Measurements from ENCODE around the gene SHANK1. TPM values are rescaled to one million over a fixed set of nuclear protein-coding genes. Genes with fewer than 3 reads are reported as not detected.
"Not testable (repeated sequence)": the region's sequence is repeated elsewhere in the genome, so short reads cannot be mapped to it uniquely, and the experiment has no call there.

SHANK1 gene
- 1 to 10 TPM; 4.3 to 9.9 (median 6.9) TPM for polyA plus RNA-seq (ENCODE audit: insufficient read length in 4 of 4)

DNA sequence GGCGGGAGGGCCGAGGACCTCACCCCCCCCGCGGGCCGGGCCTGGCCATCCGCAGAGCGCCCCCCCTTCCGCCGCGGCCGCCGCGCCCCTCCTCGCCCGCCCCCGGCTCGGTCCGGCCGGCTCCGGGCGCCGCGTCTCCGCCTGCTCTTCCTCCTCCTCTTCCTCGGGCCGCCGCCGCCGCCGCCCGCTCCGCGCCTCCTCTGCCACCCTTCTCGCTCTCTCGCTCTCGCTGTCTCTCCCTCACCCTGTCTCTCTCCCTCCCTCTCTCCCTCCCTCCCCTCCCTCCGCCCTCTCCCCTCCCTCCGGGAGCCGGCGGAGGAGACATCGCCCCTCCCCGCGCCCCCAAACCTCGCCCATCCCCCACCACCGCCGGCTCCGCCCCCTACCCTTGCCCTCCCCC, at the start of gene SHANK1:
Gene SHANK1, minus strand, starts transcription at position 237 of the 400 bp plus-strand sequence. CDS start 2,883 bp downstream, outside the sequence.
- DNase-seq (ENCODE audit: low read depth in 4 of 4, low spot score in 2 of 4): no peak

DNA sequence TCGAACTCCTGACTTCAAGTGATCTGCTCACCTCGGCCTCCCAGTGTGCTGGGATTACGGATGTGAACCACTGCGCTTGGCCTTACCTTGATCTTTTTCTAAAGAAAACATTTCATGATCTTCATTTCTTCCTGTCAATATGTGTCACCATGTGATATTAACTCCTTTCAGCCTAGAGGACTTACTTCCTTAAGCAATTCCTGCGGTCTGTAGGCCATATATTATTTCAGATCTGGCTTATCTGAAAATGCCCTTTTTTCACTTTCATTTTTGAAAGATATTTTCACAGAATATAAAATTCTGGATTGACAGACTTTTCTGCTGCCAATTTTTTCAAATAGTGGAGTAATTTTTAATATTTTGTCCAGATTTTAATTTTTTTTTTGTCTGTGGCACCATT, 48.7 kb upstream of the SHANK1 start:
- no peak for DNase-seq (ENCODE audit: low read depth in 4 of 4, low spot score in 2 of 4)

DNA sequence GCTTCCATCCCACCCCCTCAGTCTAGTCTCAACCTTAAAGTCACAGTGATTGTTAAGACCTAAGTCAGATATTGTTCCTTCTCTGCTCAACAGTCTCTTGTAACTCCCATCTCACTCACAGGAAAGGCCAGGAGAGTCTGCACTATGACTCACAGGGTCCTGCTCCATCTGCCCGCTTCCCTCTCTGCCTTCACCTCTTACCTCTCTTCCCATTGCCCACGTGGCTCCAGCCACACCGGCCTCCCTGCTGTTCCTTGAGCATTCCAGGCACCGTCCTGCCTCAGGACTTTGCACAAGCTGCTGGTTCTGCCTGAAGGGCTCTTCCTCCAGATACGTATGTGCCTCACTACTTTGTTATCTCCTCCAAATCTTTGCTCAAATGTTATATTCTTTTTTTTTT, 47.7 kb upstream of the SHANK1 start:
- not testable (repeated sequence) for DNase-seq (ENCODE audit: low read depth in 4 of 4, low spot score in 2 of 4)

DNA sequence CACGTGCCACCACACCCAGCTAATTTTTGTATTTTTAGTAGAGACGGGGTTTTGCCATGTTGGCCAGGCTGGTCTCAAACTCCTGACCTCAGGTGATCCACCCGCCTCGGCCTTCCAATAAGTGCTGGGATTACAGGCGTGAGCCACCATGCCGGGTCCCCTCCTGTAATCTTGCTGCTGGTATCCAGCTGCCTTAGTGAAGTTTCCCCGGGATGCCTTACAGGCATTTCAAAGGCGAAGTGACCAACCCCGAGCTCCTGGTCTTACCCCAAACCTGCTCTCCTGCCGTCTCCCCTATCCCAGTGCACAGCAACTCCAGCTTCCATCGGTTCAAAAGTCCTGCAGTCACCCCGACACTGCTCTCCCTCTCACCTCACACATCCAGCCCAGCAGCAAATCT, 47.1 kb upstream of the SHANK1 start:
- DNase-seq (ENCODE audit: low read depth in 4 of 4, low spot score in 2 of 4): not testable (repeated sequence)

DNA sequence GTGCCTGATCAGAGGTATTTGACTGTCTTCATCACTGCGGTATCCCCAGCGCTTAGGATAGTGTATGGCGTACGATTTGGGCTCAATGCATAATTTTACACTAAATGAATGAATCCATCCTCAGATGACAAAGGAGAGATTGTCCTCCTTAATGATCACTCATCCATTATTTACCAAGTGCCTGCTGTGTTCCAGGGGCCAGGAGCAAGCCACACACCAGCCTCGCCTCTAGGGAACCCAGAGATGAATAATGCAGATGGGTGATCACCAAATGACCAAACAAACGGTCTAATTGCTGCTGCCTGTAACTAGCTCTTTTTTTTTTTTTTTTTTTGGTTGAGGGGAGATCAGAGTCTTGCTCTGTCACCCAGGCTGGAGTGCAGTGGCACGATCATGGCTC, 44.8 kb upstream of the SHANK1 start:
- no peak for DNase-seq (ENCODE audit: low read depth in 4 of 4, low spot score in 2 of 4)

DNA sequence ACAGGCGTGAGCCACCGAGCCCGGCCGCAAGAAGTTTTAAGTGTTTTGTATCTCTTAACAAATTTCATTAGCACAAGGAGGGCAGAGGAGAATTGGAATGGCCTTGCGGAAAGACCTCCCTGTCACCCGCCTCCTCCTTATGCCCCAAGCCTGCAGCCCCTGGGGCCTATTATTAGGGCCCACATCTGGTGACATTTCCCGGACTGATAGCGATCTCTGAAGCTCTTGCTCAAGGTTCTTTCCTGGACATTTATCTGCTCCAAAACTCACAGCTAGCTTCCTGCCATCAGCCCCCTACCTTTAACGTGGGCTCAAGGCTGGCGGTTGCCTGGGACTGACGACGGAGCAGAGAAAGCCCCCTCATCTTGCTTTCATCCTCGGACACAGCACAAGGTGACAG, 43.9 kb upstream of the SHANK1 start:
- not testable (repeated sequence) for DNase-seq (ENCODE audit: low read depth in 4 of 4, low spot score in 2 of 4)

DNA sequence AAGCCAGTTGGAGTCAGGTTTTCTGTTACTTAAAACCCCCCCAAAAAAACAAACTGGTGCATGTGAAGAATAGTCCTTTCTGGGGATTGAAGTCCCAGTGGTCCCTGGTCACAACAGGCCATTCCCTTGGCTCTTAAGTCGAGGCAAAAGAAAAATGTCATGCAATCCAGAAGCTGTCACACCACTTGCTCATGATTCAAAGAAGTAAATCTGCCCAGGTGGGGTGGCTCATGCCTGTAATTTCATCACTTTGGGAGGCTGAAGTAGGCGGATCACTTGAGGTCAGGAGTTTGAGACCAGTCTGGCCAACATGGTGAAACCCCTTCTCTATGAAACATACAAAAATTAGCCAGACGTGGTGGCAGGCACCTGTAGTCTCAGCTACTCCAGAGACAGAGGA, 41.9 kb upstream of the SHANK1 start:
- DNase-seq (ENCODE audit: low read depth in 4 of 4, low spot score in 2 of 4): not testable (repeated sequence)

DNA sequence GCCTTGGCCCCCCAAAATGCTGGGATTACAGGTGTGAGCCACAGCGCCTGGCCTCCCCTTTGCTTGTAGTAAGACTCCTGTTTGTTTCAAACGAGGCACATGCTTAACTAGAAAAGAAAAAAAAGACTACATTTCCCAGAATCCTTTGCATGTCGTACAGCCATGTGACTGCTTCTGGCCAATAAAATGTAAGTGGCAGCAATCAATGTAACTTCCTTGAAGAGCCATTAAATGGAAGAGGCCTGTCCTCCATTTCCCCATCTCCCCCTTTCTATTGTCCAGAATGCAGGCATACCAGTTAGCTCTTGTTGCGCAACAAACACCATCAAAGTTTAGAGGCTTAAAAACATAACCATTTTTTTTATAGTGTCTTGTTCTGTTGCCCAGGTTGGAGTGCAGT, 40.3 kb upstream of the SHANK1 start:
- no peak for DNase-seq (ENCODE audit: low read depth in 4 of 4, low spot score in 2 of 4)

DNA sequence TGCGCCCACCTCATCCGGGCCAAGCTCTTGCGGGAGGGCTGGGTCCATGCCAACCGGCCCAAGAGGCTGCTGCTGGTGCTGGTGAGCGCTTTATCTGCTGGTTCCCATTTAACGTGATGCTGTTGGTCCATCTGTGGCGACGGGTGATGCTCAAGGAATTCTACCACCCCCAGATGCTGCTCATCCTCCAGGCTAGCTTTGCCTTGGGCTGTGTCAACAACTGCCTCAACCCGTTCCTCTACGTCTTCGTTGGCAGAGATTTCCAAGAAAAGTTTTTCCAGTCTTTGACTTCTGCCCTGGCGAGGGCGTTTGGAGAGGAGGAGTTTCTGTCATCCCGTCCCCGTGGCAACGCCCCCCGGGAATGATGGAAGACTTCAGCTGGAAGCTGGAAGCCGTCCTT, 39.5 kb upstream of the SHANK1 start:
- DNase-seq (ENCODE audit: low read depth in 4 of 4, low spot score in 2 of 4): not testable (repeated sequence)

DNA sequence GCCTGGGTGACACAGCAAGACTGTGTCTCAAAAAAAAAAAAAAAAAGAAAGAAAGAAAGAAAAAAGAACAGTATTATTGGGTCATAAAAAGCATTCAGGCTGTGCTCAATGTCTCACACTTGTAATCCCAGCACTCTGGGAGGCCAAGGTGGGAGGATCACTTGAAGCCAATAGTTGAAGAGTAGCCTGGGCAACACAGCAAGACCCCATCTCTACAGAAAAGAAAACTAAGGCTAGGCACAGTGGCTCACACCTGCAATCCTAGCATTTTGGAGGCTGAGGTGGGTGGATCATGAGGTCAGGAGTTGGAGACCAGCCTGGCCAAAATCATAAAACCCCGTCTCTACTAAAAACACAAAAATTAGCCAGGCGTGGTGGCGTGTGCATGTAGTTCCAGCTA, 38.0 kb upstream of the SHANK1 start:
- not testable (repeated sequence) for DNase-seq (ENCODE audit: low read depth in 4 of 4, low spot score in 2 of 4)

DNA sequence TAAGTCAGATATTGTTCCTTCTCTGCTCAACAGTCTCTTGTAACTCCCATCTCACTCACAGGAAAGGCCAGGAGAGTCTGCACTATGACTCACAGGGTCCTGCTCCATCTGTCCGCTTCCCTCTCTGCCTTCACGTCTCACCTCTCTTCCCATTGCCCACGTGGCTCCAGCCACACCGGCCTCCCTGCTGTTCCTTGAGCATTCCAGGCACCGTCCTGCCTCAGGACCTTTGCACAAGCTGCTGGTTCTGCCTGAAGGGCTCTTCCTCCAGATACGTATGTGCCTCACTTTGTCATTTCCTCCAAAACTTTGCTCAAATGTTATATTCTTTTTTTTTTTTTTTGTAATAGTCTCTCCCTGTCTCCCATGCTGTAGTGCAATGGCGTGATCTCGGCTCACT, 36.6 kb upstream of the SHANK1 start:
- not testable (repeated sequence) for DNase-seq (ENCODE audit: low read depth in 4 of 4, low spot score in 2 of 4)

DNA sequence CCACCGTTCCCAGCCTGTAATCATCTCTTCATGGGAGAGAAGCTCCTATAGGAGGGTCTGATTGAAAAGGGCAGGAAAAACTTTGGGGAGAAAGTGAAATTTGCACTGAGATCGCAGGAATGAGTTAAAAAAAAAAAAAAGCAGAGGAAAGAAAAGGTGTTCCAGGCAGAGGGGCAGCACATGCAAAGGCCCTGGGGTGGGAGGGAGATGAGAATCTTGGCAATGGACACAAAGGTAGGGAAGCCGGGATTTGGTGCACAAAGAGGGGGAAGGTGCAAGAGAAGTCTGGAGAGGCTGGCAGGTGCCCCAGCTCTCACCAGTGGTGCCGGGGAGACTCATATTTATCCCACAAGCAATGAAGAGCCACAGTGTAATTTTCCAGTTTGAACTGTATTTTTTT, 34.3 kb upstream of the SHANK1 start:
- no peak for DNase-seq (ENCODE audit: low read depth in 4 of 4, low spot score in 2 of 4)

DNA sequence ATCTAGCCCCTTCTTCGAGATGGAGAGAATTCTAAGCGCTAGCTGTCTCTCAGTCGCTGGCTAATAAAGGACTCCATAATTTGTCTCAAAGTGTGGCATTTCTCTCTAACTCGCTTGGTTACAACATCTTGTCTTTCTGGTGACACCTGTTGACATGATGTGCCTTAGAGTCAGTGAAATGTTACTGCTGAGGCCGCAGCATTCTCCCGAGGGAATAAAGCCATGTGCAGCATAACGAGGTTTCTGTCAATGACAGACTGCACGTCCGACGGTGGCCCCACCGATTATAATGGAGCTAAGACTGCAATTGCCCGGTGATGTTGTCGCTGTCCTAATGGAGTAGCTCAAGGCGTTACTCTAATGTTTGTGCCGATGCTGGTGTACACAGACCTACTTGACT, 30.4 kb upstream of the SHANK1 start:
- no peak for DNase-seq (ENCODE audit: low read depth in 4 of 4, low spot score in 2 of 4)

DNA sequence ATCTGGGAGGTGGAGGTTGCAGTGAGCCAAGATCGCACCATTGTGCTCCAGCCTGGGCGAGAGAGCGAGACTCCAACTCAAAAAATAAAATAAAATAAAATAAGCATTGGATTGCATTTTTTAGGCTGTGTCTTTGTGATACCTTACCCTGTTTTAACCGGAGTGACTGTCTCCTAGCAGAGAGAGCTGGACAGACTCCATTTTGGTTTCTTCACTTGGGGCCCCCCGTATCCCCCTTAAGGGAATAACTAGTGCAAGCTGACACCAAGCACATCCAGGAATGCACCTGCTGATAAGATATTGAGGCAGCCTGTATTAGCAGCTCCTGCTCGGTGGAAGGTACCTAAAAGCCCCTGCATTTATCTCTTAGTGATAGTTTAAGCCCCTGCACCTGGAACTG, 29.9 kb upstream of the SHANK1 start:
- DNase-seq (ENCODE audit: low read depth in 4 of 4, low spot score in 2 of 4): no peak

DNA sequence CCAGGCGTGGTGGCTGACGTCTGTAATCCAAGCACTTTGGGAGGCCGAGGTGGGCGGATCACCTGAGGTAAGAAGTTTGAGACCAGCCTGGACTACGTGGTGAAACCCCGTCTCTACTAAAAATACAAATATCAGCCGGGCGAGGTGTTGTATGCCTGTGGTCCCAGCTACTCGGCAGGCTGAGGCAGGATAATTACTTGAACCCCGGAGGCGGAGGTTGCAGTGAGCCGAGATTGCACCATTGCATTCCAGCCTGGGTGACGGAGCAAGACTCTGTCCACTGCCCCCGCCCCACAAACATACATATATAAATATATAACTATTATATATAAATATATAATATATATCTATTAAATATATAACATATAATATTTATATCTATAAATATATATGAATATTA, 27.5 kb upstream of the SHANK1 start:
- not testable (repeated sequence) for DNase-seq (ENCODE audit: low read depth in 4 of 4, low spot score in 2 of 4)

DNA sequence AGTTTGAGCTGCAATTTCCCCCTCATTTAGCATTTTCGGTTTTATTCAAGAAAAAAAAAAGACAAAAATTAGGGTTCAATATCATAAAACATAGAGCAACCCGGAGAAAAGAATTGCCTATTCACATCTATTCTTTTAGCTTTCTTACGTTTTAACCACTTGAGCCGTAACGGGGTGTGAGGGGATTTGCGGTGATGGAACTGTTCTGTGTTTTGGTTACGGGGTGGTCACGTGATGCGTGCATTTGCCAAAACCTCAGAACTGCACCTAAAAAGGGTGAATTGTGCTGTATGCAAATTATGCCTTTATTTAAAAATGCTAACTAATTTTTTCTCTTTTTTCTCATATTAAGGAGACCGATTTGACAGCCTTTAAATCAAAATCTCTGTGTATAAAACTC, 25.6 kb upstream of the SHANK1 start:
- no peak for DNase-seq (ENCODE audit: low read depth in 4 of 4, low spot score in 2 of 4)

DNA sequence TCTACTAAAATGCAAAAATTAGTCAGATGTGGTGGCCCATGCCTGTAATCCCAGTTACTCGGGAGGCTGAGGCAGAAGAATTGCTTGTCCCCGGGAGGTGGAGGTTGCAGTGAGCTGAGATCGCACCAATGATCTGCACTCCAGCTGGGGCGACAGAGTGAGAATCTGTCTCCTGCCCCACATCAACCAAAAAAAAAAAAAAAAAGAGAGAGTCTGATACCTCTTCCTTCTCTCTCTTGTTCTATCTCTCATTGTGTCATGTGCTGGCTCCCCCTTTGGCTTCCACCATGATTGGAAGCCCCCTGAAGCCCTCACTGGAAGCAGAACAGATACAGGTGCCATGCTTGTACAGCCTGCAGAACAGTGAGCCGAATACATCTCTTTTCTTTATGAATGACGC, 23.9 kb upstream of the SHANK1 start:
- no peak for DNase-seq (ENCODE audit: low read depth in 4 of 4, low spot score in 2 of 4)

DNA sequence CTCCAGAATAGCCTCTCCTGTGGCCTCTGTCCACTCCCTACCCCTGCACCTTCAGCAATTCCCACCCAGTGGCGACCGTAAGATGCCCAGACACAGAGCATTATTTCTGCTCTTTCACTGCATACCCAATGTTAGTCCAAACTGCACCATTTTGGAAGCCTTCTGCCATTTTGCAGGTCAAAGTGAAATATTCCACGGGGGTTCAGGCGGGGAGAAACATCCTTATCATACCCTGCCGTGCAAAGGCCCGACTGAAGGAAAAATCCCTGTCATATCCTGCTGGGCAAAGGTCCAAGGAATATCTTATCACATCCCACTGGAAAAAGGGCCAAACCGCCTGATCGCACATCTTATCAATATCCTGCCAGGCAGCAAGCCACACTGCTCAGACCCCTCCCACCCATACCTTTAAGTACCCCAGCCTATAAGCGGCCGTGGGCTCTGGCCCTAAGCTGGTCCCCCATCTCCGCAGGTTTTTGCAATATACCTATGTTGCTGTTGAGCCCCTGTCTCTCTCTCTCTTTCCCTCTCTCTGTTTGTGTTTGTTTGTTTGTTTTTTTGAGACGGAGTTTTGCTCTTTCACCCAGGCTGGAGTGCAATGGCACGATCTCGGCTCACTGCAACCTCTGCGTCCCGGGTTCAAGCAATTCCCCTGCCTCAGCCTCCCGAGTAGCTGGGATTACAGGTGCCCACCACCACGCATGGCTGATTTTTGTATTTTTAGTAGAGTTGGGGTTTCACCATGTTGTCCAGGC, 21.8 kb upstream of the SHANK1 start:
- no peak for DNase-seq (ENCODE audit: low read depth in 4 of 4, low spot score in 2 of 4)

DNA sequence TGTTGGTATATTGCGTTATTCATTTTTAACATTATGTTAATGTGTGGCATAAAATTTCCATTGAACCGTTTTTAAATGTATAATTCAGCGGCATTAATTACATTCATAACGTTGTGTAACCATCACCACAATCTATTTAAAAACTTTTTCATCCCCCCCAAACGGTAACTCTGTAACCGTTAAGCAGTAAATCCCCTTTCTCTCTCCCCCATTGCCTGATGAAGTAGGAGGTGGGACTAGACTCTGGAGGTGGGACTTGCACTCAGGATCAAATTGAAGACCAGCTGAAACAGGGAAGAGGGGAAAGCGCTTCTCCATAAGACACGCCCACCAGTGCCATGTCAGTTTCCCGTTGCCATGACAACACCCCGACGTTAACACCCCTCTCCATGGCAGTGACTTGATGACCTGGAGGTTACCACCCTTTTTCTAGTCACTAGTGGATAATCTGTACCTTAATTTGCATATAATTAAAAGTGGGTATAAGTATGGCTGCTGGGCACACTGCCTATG, 20.4 kb upstream of the SHANK1 start:
- no peak for DNase-seq (ENCODE audit: low read depth in 4 of 4, low spot score in 2 of 4)

DNA sequence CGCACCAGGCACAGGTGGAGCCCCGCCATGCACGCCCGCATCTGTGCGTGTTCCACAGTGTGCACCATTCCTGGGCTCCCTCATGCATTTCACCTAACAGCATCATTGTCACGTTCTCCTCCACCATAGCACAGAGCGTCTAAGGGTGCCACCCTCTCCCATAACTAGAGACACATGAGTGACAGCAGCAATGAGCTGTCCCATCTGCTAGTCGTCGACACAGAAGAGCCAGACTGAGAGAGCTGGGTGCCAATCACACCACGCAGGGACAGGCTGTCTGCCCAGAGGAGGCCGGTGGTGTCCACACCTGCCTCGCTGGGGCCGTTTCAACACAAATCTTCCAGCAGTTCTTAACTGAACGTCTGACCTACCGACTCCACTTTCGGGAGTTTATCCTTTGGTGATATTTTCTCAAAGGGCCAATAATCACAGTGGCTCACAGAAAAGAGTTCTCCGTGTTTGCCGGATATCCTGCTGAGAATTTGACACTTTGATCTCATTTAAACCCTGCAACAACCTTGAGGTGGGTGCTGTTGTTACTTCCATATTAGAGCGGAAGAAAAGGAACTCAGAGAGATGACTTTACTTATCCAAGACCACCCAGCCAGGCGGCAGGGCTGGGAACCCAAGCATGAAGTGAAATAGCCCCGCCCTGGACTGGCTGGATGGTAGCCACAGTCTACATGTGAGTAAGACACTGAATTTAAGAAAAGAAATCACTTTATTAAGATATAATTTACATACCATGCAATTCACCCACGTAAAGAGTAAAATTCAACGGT, 19.7 kb upstream of the SHANK1 start:
- DNase-seq (ENCODE audit: low read depth in 4 of 4, low spot score in 2 of 4): no peak

DNA sequence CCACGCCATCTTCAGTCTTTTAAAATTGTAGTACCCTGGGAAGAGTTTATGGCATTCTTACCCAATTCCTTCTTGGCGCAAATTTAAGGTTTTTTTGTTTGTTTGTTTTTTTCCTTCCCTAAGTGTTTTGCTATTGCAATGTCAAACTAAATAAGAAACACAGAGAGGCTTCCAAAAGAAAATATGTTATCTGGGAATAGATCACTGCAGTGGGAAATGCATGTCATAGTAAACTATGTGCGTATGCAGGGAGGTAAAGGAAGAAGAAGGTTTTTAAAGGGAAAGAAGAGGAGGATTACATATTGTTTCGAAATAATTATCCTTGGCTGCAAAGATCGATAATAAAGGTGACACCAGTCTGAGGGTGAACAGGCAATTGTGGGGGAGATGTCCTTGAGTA, 16.7 kb upstream of the SHANK1 start:
- no peak for DNase-seq (ENCODE audit: low read depth in 4 of 4, low spot score in 2 of 4)

DNA sequence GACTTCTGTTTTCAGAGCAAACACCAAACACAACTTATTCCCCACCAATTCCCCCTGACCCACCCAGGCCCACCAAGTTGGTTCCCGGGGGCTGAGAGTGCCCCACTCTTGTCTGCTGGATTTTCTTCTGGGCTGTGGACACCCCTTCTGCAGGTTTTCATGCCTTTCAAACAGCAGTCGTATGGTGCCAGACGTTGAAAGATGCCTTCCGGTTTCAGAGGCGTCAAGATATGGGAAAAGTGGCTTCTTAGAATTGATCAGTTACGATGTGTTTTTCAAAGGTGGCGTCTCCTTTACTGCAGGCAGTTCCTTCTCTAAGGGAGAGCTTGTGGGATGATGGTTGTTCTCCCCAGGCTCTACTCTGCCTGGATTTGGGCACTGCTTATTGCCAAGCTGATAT, 16.3 kb upstream of the SHANK1 start:
- no peak for DNase-seq (ENCODE audit: low read depth in 4 of 4, low spot score in 2 of 4)
